GM19463 (cell line): Measurements from ENCODE around the gene AFG3L2.
"Not testable (repeated sequence)": the region's sequence is repeated elsewhere in the genome, so short reads cannot be mapped to it uniquely, and the experiment has no call there.

ENCODE experiments used
- ATAC-seq: cut with Tn5 transposase; IDR thresholded peaks from one replicate; pipeline ENCODE4 v1.9.1; 2021; ENCODE audit warnings: mild to moderate bottlenecking, moderate library complexity; ENCODE audit not compliant: unreplicated experiment

Gene AFG3L2

GRCh38 chr18:12376754-12377555 lies at the start of gene AFG3L2:
Gene AFG3L2 (minus strand): TSS chr18:12377227. CDS start chr18:12377082, 145 bp downstream.
- ATAC-seq: peak; percentile 86

- ATAC-seq: no peak
These were observed 47.2 kb upstream of the AFG3L2 start for GRCh38 chr18:12424252-12424651.

GRCh38 chr18:12423820-12424219 lies 46.8 kb upstream of the AFG3L2 start:
- ATAC-seq: no peak

- ATAC-seq: no peak
These were observed 46.4 kb upstream of the AFG3L2 start for GRCh38 chr18:12423393-12423792.

- no peak for ATAC-seq
These were observed 45.9 kb upstream of the AFG3L2 start for GRCh38 chr18:12422936-12423335.

GRCh38 chr18:12421732-12422131 lies 44.7 kb upstream of the AFG3L2 start:
- no peak for ATAC-seq

GRCh38 chr18:12420821-12421421 lies 43.9 kb upstream of the AFG3L2 start:
- no peak for ATAC-seq

GRCh38 chr18:12417687-12418086 lies 40.7 kb upstream of the AFG3L2 start:
- no peak for ATAC-seq

- no peak for ATAC-seq
These were observed 39.2 kb upstream of the AFG3L2 start for GRCh38 chr18:12416098-12416729.

GRCh38 chr18:12411456-12411855 lies 34.4 kb upstream of the AFG3L2 start:
- no peak for ATAC-seq

- ATAC-seq: not testable (repeated sequence)
These were observed 33.7 kb upstream of the AFG3L2 start for GRCh38 chr18:12410747-12411146.

- ATAC-seq: no peak
These were observed 33.1 kb upstream of the AFG3L2 start for GRCh38 chr18:12410081-12410481.

- ATAC-seq: no peak
These were observed 32.4 kb upstream of the AFG3L2 start for GRCh38 chr18:12409469-12409868.

GRCh38 chr18:12408247-12408869 lies 31.3 kb upstream of the AFG3L2 start:
- ATAC-seq: no peak

- ATAC-seq: no peak
These were observed 29.5 kb upstream of the AFG3L2 start for GRCh38 chr18:12406371-12407111.

GRCh38 chr18:12405066-12405465 lies 28.0 kb upstream of the AFG3L2 start:
- no peak for ATAC-seq

GRCh38 chr18:12403601-12404506 lies 26.8 kb upstream of the AFG3L2 start:
- ATAC-seq: no peak

GRCh38 chr18:12401881-12402280 lies 24.9 kb upstream of the AFG3L2 start:
- no peak for ATAC-seq

- no peak for ATAC-seq
These were observed 22.2 kb upstream of the AFG3L2 start for GRCh38 chr18:12399231-12399630.

- no peak for ATAC-seq
These were observed 21.6 kb upstream of the AFG3L2 start for GRCh38 chr18:12398625-12399024.
